ENCODE measurements around the gene ICA1. TPM values are rescaled to one million over a fixed set of nuclear protein-coding genes. Genes with fewer than 3 reads are reported as not detected.

Gene ICA1
- total RNA-seq, 1 donor, result 4.3 TPM

DNA sequence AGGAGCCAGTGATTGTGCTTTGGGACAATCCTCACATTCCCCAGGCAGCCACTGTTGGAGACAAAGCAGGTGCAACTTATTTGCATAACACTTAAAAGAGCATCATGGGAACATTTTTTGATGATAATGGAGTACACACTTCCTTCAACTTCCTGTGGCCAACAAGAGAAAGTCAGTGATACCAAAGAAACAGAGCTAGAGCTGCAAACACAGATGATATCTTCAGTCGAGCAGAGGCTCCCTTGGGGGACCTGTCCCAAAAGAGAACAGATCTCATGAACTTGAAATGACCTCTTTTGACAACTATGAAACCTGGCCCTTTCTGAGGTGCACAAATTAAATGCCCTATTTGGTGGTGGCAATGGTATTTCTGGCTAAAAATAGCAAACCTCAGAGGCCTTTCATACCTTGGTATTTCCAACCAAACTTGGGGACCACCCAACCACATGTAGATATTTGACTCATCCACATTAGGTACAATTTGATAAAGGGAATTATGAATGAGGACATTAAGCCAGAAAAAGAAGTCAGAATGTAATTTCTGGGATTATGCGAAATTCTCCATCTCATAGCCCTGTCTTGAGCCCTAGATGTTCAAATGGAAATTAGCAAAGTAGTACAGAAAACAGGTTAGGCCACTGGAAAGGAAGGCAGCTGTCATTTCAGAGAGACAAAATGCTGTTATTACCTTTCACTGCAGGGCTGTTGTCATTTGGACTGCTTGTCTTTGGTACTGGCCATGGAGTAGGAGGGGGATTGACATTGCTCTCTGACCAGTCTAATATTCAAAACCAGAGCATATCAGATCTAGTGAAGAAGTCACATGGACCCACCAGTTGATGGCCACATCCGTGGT lies 146.2 kb downstream of the ICA1 start:
- DNase-seq (ENCODE audit: low read depth), result no peak
- no peak overlapping the region for H3K4me3 ChIP-seq (ENCODE audit: low read depth, low read length)
- TF ChIP-seq, protein P1, sequence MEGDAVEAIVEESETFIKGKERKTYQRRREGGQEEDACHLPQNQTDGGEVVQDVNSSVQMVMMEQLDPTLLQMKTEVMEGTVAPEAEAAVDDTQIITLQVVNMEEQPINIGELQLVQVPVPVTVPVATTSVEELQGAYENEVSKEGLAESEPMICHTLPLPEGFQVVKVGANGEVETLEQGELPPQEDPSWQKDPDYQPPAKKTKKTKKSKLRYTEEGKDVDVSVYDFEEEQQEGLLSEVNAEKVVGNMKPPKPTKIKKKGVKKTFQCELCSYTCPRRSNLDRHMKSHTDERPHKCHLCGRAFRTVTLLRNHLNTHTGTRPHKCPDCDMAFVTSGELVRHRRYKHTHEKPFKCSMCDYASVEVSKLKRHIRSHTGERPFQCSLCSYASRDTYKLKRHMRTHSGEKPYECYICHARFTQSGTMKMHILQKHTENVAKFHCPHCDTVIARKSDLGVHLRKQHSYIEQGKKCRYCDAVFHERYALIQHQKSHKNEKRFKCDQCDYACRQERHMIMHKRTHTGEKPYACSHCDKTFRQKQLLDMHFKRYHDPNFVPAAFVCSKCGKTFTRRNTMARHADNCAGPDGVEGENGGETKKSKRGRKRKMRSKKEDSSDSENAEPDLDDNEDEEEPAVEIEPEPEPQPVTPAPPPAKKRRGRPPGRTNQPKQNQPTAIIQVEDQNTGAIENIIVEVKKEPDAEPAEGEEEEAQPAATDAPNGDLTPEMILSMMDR (IDR thresholded peaks at IDR 0.05; ENCODE audit: insufficient read depth, low read depth, low read length), result no peak

DNA sequence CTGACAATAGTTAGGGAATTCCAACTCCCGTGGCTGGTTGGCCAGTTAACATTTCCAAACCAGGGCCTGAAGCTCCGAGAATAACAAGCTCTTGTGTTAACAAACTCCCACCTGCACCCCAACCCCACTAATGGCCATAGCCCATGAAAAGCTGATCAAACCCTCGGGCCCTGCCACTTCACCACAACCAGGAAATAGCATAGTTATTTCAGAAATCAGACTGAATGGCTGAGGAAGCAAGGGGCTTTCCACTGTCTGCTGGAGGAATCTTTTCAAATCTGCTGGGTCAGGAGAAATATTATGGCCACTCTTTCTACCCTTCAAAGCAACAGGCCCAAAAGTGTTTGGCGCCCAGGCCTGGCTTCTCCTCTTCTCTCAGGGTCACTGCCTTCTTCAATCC lies 147.8 kb downstream of the ICA1 start:
- TF ChIP-seq, protein P1 (IDR thresholded peaks at IDR 0.05; ENCODE audit: insufficient read depth, low read depth, low read length), result no peak
- H3K4me3 ChIP-seq (ENCODE audit: low read depth, low read length), result no peak overlapping the region
- DNase-seq (ENCODE audit: low read depth), result no peak

DNA sequence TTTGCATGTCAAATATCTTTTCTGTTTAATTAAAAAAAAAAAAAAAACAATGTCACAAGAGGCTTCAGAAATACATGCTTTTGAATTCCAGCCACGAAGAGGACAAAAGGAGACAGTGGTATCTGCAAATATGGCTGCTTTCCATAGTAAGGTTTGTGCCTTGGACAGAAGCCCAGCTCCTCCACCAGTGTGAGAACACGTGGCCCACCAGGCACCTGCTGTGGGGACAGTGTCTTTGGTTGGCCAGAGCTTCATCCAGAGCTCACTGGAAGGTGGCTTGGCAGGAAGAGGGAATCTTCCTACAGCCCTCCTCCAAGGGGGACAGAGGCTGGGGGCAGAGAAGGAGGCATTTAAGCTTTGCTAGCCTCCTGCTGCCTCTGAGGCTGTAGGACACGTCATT lies 148.8 kb downstream of the ICA1 start:
- TF ChIP-seq, protein P1 (IDR thresholded peaks at IDR 0.05; ENCODE audit: insufficient read depth, low read depth, low read length), result no peak
- DNase-seq (ENCODE audit: low read depth), result no peak
- no peak overlapping the region for H3K4me3 ChIP-seq (ENCODE audit: low read depth, low read length)

DNA sequence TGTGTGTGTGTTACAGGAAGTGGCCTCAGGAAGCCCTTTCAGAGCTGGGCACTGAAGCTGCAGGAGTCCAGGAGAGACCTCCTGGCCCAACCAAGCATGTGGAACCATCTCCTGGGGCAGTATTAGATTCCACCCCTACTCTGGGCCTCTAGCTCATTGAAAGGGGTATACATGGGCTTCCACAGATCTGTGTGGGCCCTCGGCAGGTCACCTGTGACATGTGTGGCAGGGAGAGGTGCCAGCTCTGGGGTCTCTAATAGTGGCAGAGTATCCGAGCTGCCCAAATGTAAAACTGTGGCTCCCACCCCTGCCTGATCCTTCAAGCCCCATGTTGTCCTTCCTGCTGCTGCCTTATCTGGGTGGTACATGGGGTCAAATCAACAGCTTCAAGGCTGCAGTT lies 149.3 kb downstream of the ICA1 start:
- TF ChIP-seq, protein P1 (IDR thresholded peaks at IDR 0.05; ENCODE audit: insufficient read depth, low read depth, low read length), result no peak
- no peak for DNase-seq (ENCODE audit: low read depth)
- H3K4me3 ChIP-seq (ENCODE audit: low read depth, low read length), result no peak overlapping the region

DNA sequence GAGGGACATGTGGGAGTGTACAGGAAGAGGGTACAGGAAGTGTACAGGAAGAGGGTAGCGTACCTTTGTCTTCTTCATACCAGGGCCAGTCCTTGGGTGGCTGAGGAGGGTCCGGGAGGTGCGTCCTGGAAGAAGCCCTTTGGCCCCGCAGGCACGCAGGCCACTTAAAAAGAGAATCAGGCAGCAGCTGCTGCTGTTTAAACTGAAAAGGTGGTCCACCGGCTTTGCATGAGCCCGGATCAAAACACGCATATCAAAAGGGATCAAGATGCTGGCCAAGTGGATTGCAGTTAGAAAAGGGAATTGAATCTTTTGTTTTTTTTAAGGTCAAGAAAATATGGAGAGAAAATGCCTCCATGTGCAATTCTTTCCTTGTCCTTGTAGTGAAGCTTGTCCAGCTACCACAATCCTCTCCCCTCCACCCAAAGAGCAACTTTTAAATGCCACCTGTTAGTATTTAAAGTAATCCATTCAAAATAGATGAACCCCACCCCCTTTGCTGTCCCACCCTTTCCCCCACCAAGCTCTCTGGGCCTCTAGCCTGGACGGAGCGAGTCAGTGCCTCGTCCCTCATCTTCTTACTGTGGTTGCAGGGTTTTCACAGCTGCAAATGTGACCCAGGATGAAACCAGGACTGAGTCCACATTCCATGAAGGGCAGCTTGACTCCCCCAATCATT lies 150.5 kb downstream of the ICA1 start:
- TF ChIP-seq, protein P1 (IDR thresholded peaks at IDR 0.05; ENCODE audit: insufficient read depth, low read depth, low read length), result no peak
- no peak overlapping the region for H3K4me3 ChIP-seq (ENCODE audit: low read depth, low read length)
- no peak for DNase-seq (ENCODE audit: low read depth)

DNA sequence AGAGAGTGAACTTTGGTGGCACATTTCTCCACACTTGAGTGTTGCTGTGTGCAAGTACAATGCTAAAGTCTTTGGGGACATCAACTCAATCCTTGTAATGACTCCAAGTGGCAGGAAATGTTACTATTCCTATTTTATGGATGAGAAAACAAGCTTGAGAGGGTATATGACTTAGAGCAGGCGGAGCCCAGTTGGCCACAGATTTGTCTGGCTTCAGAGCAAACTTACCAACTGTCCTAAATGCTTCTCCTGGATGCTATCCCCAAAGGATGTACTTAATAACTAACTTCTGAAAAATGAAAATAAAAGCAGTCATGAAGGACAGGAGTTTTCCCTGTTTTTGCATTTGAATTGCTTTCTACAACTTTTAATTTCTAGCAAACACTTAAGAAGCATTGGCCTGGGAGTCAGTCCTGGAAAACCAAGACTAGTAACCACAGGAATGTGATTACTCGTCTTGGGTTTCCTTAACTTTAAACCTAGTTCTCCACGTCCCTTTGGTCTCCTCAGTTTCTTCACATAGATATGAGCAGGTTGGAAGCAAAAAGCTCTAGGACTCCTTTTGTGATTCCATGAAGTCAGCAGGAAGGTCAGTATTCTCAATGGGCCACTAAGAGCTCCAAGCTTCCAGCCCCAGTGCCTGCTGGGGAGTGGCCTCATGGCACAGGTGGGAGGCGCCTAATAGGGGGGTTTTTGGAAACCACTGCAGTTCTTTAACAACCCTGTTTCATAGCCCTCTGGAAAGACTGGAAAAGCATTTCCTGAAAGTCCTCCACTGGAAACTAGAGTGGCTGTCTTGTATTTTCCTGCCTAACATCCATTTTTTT lies 152.6 kb downstream of the ICA1 start:
- TF ChIP-seq, protein P1 (IDR thresholded peaks at IDR 0.05; ENCODE audit: insufficient read depth, low read depth, low read length), result no peak
- no peak overlapping the region for H3K4me3 ChIP-seq (ENCODE audit: low read depth, low read length)
- peak; percentile 13 for DNase-seq (ENCODE audit: low read depth)
